Ishikawa (cell line): ENCODE data around the gene ZNF74.

Experiments used
- CEBPB ChIP-seq: IDR thresholded peaks from 2 replicates; pipeline ENCODE4 v1.6.1; 2012
- CREB1 ChIP-seq: IDR thresholded peaks from 2 replicates; pipeline ENCODE4 v1.6.1; 2012; ENCODE audit warnings: low read depth
- EGR1 ChIP-seq: IDR thresholded peaks from 2 replicates; pipeline ENCODE4 v1.6.1; 2012
- EP300 ChIP-seq: IDR thresholded peaks from 2 replicates; pipeline ENCODE4 v1.6.1; 2012; ENCODE audit warnings: borderline replicate concordance
- FOXM1 ChIP-seq: IDR thresholded peaks from 2 replicates; pipeline ENCODE4 v1.6.1; 2012; ENCODE audit warnings: low read depth, borderline replicate concordance
- NFIC ChIP-seq: IDR thresholded peaks from 2 replicates; pipeline ENCODE4 v1.6.1; 2012
- RAD21 ChIP-seq: IDR thresholded peaks from 2 replicates; pipeline ENCODE4 v1.6.1; 2012; ENCODE audit warnings: low read depth
- TAF1 ChIP-seq: IDR thresholded peaks from 2 replicates; pipeline ENCODE4 v1.6.1; 2012; ENCODE audit warnings: low read depth, mild to moderate bottlenecking
- TCF12 ChIP-seq: IDR thresholded peaks from 2 replicates; pipeline ENCODE4 v1.6.1; 2012; ENCODE audit warnings: low read depth
- TEAD4 ChIP-seq: IDR thresholded peaks from 2 replicates; pipeline ENCODE4 v1.6.1; 2012
- YY1 ChIP-seq: IDR thresholded peaks from 2 replicates; pipeline ENCODE4 v1.6.1; 2012; ENCODE audit warnings: low read depth
- ZBTB7A ChIP-seq: IDR thresholded peaks from 2 replicates; pipeline ENCODE4 v1.6.1; 2012; ENCODE audit warnings: low read depth
- TF ChIP-seq, protein P1 (sequence below): IDR thresholded peaks from 2 replicates; pipeline ENCODE4 v1.6.1; 2012; ENCODE audit warnings: low read depth, mild to moderate bottlenecking
- TF ChIP-seq, protein P2 (sequence below): IDR thresholded peaks from 2 replicates; pipeline ENCODE4 v1.6.1; 2012
- TF ChIP-seq, protein P3 (sequence below): IDR thresholded peaks from 2 replicates; pipeline ENCODE4 v1.6.1; 2012

Gene ZNF74

DNA sequence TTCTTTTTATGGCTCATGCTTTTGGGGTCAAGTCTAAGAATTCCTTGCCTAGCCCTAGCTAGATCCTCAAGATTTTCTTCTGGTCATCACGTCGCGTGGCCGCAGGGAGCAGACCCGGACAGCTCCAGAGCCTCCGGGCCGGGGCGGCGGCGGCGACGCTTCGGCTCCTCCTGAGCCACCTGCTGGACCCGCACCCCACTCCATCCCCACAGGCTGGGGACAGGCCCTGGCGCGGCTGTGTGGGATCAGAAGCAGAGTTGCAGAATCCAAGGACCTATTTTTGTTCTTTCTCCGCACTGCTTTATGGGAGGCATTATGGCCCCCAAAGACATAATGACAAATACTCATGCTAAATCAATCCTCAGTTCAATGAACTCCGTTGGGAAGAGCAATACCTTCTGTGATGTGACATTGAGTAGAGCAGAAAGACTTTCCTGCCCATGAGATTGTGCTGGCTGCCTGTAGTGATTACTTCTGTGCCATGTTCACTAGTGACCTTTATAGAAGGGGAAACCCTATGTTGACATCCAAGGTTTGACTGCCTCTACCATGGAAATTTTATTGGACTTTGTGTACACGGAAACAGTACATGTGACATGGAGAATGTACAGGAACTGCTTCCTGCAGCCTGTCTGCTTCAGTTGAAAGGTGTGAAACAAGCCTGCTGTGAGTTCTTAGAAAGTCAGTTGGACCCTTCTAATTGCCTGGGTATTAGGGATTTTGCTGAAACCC is 56.0 kb downstream of the ZNF74 start:
- TF ChIP-seq YY1 (no peak), CEBPB (no peak), ZBTB7A (no peak), EP300 (no peak), EGR1 (no peak), NFIC (no peak), CREB1 (no peak), RAD21 (no peak), TCF12 (no peak), FOXM1 (no peak), TAF1 (no peak), TEAD4 (no peak)
- TF ChIP-seq, protein P1, sequence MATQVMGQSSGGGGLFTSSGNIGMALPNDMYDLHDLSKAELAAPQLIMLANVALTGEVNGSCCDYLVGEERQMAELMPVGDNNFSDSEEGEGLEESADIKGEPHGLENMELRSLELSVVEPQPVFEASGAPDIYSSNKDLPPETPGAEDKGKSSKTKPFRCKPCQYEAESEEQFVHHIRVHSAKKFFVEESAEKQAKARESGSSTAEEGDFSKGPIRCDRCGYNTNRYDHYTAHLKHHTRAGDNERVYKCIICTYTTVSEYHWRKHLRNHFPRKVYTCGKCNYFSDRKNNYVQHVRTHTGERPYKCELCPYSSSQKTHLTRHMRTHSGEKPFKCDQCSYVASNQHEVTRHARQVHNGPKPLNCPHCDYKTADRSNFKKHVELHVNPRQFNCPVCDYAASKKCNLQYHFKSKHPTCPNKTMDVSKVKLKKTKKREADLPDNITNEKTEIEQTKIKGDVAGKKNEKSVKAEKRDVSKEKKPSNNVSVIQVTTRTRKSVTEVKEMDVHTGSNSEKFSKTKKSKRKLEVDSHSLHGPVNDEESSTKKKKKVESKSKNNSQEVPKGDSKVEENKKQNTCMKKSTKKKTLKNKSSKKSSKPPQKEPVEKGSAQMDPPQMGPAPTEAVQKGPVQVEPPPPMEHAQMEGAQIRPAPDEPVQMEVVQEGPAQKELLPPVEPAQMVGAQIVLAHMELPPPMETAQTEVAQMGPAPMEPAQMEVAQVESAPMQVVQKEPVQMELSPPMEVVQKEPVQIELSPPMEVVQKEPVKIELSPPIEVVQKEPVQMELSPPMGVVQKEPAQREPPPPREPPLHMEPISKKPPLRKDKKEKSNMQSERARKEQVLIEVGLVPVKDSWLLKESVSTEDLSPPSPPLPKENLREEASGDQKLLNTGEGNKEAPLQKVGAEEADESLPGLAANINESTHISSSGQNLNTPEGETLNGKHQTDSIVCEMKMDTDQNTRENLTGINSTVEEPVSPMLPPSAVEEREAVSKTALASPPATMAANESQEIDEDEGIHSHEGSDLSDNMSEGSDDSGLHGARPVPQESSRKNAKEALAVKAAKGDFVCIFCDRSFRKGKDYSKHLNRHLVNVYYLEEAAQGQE: no peak
- TF ChIP-seq, protein P2, sequence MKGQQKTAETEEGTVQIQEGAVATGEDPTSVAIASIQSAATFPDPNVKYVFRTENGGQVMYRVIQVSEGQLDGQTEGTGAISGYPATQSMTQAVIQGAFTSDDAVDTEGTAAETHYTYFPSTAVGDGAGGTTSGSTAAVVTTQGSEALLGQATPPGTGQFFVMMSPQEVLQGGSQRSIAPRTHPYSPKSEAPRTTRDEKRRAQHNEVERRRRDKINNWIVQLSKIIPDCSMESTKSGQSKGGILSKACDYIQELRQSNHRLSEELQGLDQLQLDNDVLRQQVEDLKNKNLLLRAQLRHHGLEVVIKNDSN: no peak
- TF ChIP-seq, protein P3, sequence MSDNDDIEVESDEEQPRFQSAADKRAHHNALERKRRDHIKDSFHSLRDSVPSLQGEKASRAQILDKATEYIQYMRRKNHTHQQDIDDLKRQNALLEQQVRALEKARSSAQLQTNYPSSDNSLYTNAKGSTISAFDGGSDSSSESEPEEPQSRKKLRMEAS: no peak

DNA sequence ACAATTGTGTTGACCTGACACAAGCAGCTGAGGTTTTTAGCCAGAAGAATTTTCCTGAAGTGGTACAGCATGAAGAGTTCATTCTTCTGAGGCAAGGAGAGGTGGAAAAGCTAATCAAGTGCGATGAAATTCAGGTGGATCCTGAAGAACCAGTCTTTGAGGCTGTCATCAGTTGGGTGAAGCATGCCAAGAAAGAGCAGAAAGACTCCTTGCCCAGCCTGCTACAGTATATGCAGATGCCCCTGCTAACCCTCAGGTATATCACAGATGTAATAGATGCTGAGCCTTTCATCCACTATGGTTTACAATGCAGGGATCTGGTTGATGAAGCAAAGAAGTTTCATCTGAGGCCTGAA is 56.6 kb downstream of the ZNF74 start:
- TF ChIP-seq, protein P3: no peak
- TF ChIP-seq TAF1 (no peak), CEBPB (no peak), CREB1 (no peak), RAD21 (no peak), FOXM1 (no peak), NFIC (no peak), EP300 (no peak)
- TF ChIP-seq, protein P2: no peak
- TF ChIP-seq, protein P1: no peak

DNA sequence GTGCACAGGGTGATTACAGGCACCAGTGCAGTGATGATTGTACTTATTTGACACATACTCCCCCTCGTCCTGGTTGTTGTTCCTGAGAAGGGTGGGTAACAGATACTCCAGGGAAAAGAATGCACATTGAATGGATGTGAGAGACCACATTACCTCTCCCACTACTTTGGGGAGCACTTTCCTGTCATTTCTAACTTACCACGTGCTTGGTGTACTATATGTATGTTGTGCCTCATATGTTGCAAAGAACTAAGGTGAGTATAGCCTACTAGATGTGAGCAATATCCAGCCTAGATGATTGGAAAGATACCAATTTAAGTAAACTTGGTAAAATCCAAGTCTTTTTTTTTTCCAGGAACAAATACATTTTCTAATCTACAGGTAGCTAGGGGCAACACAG is 58.0 kb downstream of the ZNF74 start:
- TF ChIP-seq CREB1 (no peak), FOXM1 (no peak), EP300 (no peak), NFIC (no peak), YY1 (no peak), TCF12 (no peak), EGR1 (no peak), ZBTB7A (no peak), CEBPB (no peak), TEAD4 (no peak), TAF1 (no peak), RAD21 (no peak)
- TF ChIP-seq, protein P1: no peak
- TF ChIP-seq, protein P2: no peak
- TF ChIP-seq, protein P3: no peak

DNA sequence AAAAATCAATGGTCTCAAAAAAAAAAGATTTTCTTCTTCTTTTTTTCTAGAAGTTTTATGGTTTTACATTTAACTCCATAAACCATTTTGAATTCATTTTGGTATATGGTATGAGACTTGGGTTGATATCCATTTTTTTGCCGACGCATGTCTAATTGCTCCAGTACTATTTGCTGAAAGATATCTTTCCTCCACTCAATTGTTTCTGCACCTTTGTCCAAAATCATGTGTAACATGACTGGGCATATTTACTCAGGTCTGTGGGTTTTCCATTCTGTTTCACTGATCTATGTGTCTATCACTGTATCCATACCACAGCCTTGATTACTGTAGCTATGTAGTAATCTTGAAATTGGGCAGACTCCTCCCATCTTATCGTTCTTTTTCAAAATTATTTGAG is 59.3 kb downstream of the ZNF74 start:
- TF ChIP-seq CREB1 (no peak), CEBPB (no peak), TCF12 (no peak), YY1 (no peak), RAD21 (no peak), EP300 (no peak)
- TF ChIP-seq, protein P3: no peak
